ENCODE results near the gene LHPP. TPM values are rescaled to one million over a fixed set of nuclear protein-coding genes. Genes with fewer than 3 reads are reported as not detected.

Gene LHPP
- total RNA-seq, 1 donor from 2014 or later, result 24.5 TPM

DNA sequence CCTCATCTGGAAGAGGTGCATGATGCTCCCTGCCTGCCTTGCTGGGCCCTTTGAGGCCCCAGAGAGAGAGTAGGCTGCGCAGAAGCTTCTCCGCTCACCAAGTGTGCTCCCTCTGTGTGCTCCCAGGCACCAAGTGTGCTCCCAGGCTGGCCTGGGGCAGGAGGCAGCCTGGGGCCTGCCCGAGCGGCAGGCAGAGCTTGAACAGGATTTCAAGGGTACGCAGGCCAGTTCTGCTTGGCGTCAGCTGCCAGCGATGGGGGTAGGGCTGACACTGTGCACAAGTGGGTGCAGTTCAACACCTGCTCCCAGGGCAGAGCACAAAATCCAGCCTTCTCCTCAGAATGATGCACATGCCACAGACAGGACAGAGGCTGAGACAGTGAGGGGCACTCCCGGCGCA, 162.8 kb downstream of the LHPP start:
- H3K9ac ChIP-seq, result no peak overlapping the region
- no peak overlapping the region for H3K27ac Mint-ChIP-seq

DNA sequence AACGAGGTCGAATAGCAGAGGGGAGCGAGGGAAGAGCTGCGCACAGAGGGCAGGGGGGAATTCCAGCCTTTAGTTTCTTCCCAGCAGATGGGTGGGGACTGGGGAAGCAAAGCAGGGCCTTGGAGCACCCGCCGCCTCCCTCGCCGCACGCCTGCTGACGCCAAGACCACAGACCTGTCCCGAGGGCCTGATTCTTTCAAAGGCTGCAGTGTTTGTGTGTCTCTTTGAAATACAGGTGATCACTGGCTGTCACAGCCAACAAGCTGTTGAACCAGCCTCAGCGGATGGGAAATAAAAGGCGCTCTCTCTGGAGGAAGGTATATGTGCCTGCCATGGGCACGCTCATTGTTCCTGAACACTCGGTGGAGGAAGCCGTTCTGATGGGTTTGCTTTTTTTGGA, 163.3 kb downstream of the LHPP start:
- TF ChIP-seq, protein P1, sequence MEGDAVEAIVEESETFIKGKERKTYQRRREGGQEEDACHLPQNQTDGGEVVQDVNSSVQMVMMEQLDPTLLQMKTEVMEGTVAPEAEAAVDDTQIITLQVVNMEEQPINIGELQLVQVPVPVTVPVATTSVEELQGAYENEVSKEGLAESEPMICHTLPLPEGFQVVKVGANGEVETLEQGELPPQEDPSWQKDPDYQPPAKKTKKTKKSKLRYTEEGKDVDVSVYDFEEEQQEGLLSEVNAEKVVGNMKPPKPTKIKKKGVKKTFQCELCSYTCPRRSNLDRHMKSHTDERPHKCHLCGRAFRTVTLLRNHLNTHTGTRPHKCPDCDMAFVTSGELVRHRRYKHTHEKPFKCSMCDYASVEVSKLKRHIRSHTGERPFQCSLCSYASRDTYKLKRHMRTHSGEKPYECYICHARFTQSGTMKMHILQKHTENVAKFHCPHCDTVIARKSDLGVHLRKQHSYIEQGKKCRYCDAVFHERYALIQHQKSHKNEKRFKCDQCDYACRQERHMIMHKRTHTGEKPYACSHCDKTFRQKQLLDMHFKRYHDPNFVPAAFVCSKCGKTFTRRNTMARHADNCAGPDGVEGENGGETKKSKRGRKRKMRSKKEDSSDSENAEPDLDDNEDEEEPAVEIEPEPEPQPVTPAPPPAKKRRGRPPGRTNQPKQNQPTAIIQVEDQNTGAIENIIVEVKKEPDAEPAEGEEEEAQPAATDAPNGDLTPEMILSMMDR (IDR thresholded peaks at IDR 0.05), result no peak
- TF ChIP-seq EZH2phosphoT487 (IDR thresholded peaks at IDR 0.05), result no peak
- no peak for TF ChIP-seq EZH2 (IDR thresholded peaks at IDR 0.05)
- Mint-ChIP-seq H3K27me3 (ENCODE audit: insufficient read depth, low read depth) (no peaks in the 10 kb centered on the region), H3K4me1 (peaks cover 25% of the 10 kb centered on the region), H3K4me3 (no peak overlapping the region), H3K36me3 (peaks cover 7% of the 10 kb centered on the region), H3K9me3 (no peaks in the 10 kb centered on the region), H3K27ac (peak overlapping the region; percentile 65)
- H3K36me3 ChIP-seq, result no peaks in the 10 kb centered on the region
- H3K4me3 ChIP-seq, result no peak overlapping the region
- no peak overlapping the region for H3K9ac ChIP-seq
- H3K4me2 ChIP-seq, result no peak overlapping the region
- no peak overlapping the region for H2AFZ ChIP-seq (replicated peaks)
- no peaks in the 10 kb centered on the region for H3F3A ChIP-seq (ENCODE audit: low read depth)
- no peak overlapping the region for H3K27ac ChIP-seq
- no peaks in the 10 kb centered on the region for H3K9me3 ChIP-seq (ENCODE audit: low read depth)
- no peaks in the 10 kb centered on the region for H3K79me2 ChIP-seq (ENCODE audit: low read depth)
- peaks cover 58% of the 10 kb centered on the region for H4K20me1 ChIP-seq (ENCODE audit: low read depth)
- H3K27me3 ChIP-seq, result no peaks in the 10 kb centered on the region
- no peak for DNase-seq (ENCODE audit: low spot score)
- peaks cover 26% of the 10 kb centered on the region for H3K4me1 ChIP-seq

More for the DNA sequence above, 162.8 kb downstream of the LHPP start:
- H4K20me1 ChIP-seq (ENCODE audit: low read depth), result peaks cover 57% of the 10 kb centered on the region
- H3K4me3 Mint-ChIP-seq, result no peak overlapping the region
- no peak overlapping the region for H3K27ac ChIP-seq
- no peaks in the 10 kb centered on the region for H3K36me3 ChIP-seq
- no peaks in the 10 kb centered on the region for H3F3A ChIP-seq (ENCODE audit: low read depth)
- peaks cover 24% of the 10 kb centered on the region for H3K4me1 Mint-ChIP-seq
- no peaks in the 10 kb centered on the region for H3K9me3 Mint-ChIP-seq
- H3K36me3 Mint-ChIP-seq, result peaks cover 7% of the 10 kb centered on the region
- H3K27me3 ChIP-seq, result no peaks in the 10 kb centered on the region
- H3K4me1 ChIP-seq, result peaks cover 26% of the 10 kb centered on the region
- no peaks in the 10 kb centered on the region for H3K27me3 Mint-ChIP-seq (ENCODE audit: insufficient read depth, low read depth)
- no peak overlapping the region for H3K4me2 ChIP-seq
- H3K9me3 ChIP-seq (ENCODE audit: low read depth), result no peaks in the 10 kb centered on the region
- H2AFZ ChIP-seq (replicated peaks), result no peak overlapping the region
- DNase-seq (ENCODE audit: low spot score), result no peak
- no peaks in the 10 kb centered on the region for H3K79me2 ChIP-seq (ENCODE audit: low read depth)
- TF ChIP-seq, protein P1 (IDR thresholded peaks at IDR 0.05), result no peak
- TF ChIP-seq EZH2 (IDR thresholded peaks at IDR 0.05) (no peak), EZH2phosphoT487 (IDR thresholded peaks at IDR 0.05) (no peak)
- no peak overlapping the region for H3K4me3 ChIP-seq

DNA sequence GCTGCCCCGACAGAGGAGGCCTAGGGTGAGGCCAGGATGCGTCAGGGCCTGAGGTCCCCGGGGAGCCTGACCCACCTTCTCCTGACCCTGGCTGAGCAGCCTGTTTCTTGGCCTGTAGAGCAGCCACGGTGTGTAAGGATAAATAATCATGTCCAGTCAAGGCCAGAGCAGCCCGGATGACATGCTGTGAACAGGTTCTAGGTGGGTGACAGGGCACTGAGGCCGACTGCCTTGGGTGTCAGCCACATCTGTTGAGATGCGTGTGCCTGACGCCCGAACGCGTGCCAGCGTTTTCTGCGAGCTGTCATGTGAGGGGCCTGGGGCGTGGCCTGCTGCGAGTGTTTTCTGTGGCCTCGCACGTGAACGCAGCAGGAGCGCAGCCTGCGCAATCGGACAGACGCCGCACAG, 164.2 kb downstream of the LHPP start:
- no peak overlapping the region for H3K9ac ChIP-seq
- Mint-ChIP-seq H3K9me3 (no peaks in the 10 kb centered on the region), H3K4me3 (no peak overlapping the region), H3K36me3 (peaks cover 7% of the 10 kb centered on the region), H3K27ac (no peak overlapping the region), H3K4me1 (peaks cover 25% of the 10 kb centered on the region), H3K27me3 (ENCODE audit: insufficient read depth, low read depth) (no peaks in the 10 kb centered on the region)
- H3K9me3 ChIP-seq (ENCODE audit: low read depth), result no peaks in the 10 kb centered on the region
- no peaks in the 10 kb centered on the region for H3F3A ChIP-seq (ENCODE audit: low read depth)
- peaks cover 26% of the 10 kb centered on the region for H3K4me1 ChIP-seq
- DNase-seq (ENCODE audit: low spot score), result no peak
- H3K27ac ChIP-seq, result no peak overlapping the region
- H3K27me3 ChIP-seq, result no peaks in the 10 kb centered on the region
- H3K4me3 ChIP-seq, result no peak overlapping the region
- H3K79me2 ChIP-seq (ENCODE audit: low read depth), result no peaks in the 10 kb centered on the region
- TF ChIP-seq EZH2 (IDR thresholded peaks at IDR 0.05), result no peak
- TF ChIP-seq, protein P1 (IDR thresholded peaks at IDR 0.05), result no peak
- no peak for TF ChIP-seq EZH2phosphoT487 (IDR thresholded peaks at IDR 0.05)
- no peaks in the 10 kb centered on the region for H3K36me3 ChIP-seq
- peaks cover 63% of the 10 kb centered on the region for H4K20me1 ChIP-seq (ENCODE audit: low read depth)
- no peak overlapping the region for H2AFZ ChIP-seq (replicated peaks)
- H3K4me2 ChIP-seq, result no peak overlapping the region

Measured in neural progenitor cell (in vitro differentiated cells).